Upper lobe of left lung (tissue), 6 donors: ENCODE results near the gene NEO1. TPM values are rescaled to one million over a fixed set of nuclear protein-coding genes. Genes with fewer than 3 reads are reported as not detected.
A peak's percentile ranks its signal among the peaks of the same experiment; 100 is the strongest.

Source experiments
- ATAC-seq, 2 donors: fragments of 200-7000 bp; cut with Tn5 transposase; one replicate each; pipeline ENCODE4 v1.9.1; 2022; ENCODE audit warnings: mild to moderate bottlenecking in 2 of 2, moderate library complexity in 2 of 2; ENCODE audit not compliant: low FRiP score in 2 of 2
- DNase-seq, 2 donors: peaks; one replicate each; pipeline ENCODE4 v3.0.0-alpha.2; 2019 to 2020
- H3K27ac ChIP-seq, 4 donors: fragments of 200-600 bp; sonication (generic); one replicate each; pipeline ENCODE4 v1.5.1; 2016 to 2019
- H3K27me3 ChIP-seq, 4 donors: fragments of 200-600 bp; sonication (generic); one replicate each; pipeline ENCODE4 v1.5.1; 2017 to 2019
- H3K36me3 ChIP-seq, 4 donors: fragments of 200-600 bp; sonication (generic); one replicate each; pipeline ENCODE4 v1.5.1; 2016 to 2019
- H3K4me1 ChIP-seq, 4 donors: fragments of 200-600 bp; sonication (generic); one replicate each; pipeline ENCODE4 v1.5.1; 2018 to 2019
- H3K4me3 ChIP-seq, 4 donors: fragments of 200-600 bp; sonication (generic); one replicate each; pipeline ENCODE4 v1.5.1; 2017 to 2019; ENCODE audit warnings: mild to moderate bottlenecking in 2 of 4, moderate library complexity in 1 of 4
- H3K9me3 ChIP-seq, 4 donors: fragments of 200-600 bp; sonication (generic); one replicate each; pipeline ENCODE4 v1.5.1; 2018 to 2019
- EP300 ChIP-seq, 4 donors: sonication (generic); formaldehyde crosslinking; IDR thresholded peaks; one replicate each; pipeline ENCODE4 v1.5.1; 2017; ENCODE audit warnings: antibody characterized with exemption in 4 of 4, control low read depth in 2 of 4
- POLR2A ChIP-seq, 4 donors: fragments of 450-650 bp; IDR thresholded peaks; one replicate each; pipeline ENCODE4 v1.5.1; 2016 to 2017; ENCODE audit warnings: antibody characterized with exemption in 4 of 4, mild to moderate bottlenecking in 2 of 4
- POLR2AphosphoS5 ChIP-seq, 2 donors: sonication (generic); formaldehyde crosslinking; IDR thresholded peaks; one replicate each; pipeline ENCODE4 v1.5.1; 2017; ENCODE audit warnings: antibody characterized with exemption in 2 of 2
- WGBS, 2 donors: methylation state at CpG; one replicate each; pipeline ENCODE4 v1.1.5; 2017 to 2018; 5-methylcytosine and 5-hydroxymethylcytosine counted together
- total RNA-seq, 6 donors: library from RNA; depleted of rRNA in 4 of 6; stranded (reverse); fragments of >200 nt in 4 of 6; gene quantifications; one replicate each; pipeline versions ENCODE4 v1.1.0 to v1.2.1, GENCODE V29; 2016 to 2021
- TF ChIP-seq, protein P1 (sequence below), 6 experiments: fragments of 450-650 bp in 4 of 6; fragments of 200-600 bp in 2 of 6; sonication (generic) in 2 of 6; IDR thresholded peaks; one replicate each; pipeline ENCODE4 v1.5.1; 2016 to 2019; ENCODE audit warnings: antibody characterized with exemption in 6 of 6
- donor health status: DM: no; HTN: no; CAD: no; lungs with moderate emphysema.
- donor health status: DM: no; HTN: yes; CAD: no; lungs with severe emphysema.

NEO1 gene
- total RNA-seq, 6 donors from 2014 or later, result 14.7 to 37.5 (median 28.2) TPM

DNA sequence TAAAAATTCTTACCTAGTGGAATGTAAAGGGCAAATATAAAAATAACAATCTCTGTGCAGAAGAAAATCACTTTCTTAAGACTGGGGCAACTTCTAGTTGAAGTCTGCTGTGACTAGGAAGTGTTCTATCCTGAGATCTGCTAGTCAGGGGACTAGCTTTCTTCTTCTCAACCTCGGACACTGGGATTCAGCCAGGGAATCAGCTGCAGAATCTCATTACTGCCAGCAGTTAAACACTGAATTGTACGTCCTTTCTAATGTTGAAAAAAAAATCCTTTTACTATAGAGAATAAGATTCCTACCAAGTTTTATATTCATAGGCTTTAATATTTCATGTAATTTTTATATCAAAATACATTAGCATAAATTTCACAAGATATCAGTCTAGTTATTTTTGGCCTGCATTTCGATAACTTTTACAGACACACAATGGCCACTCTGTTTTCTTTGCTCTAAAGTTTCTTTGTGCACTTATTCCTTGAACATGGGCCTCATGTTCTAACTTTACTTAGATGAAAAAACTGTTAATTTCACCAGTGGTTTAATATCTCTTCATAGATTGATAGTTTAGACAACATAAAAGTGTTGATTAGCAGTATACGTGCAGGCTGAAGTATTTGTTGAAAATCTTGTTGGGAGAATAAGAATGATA lies 2.6 kb upstream of the NEO1 start:
- peaks cover 0 to 3% (median 0%) of the 10 kb centered on the region in 4 donors for H3K27me3 ChIP-seq
- no peak overlapping the region for H3K27ac ChIP-seq
- DNase-seq (no peak), ATAC-seq (no peak)
- H3K4me3 ChIP-seq, result no peak overlapping the region
- no peaks in the 10 kb centered on the region for H3K9me3 ChIP-seq
- 58 to 65% methylated on average over 4 of the region's 4 CpGs for WGBS, 2 donors
- no peaks in the 10 kb centered on the region for H3K36me3 ChIP-seq
- TF ChIP-seq EP300 (IDR thresholded peaks at IDR 0.05), result no peak
- TF ChIP-seq POLR2A (IDR thresholded peaks at IDR 0.05), result no peak
- TF ChIP-seq, protein P1, sequence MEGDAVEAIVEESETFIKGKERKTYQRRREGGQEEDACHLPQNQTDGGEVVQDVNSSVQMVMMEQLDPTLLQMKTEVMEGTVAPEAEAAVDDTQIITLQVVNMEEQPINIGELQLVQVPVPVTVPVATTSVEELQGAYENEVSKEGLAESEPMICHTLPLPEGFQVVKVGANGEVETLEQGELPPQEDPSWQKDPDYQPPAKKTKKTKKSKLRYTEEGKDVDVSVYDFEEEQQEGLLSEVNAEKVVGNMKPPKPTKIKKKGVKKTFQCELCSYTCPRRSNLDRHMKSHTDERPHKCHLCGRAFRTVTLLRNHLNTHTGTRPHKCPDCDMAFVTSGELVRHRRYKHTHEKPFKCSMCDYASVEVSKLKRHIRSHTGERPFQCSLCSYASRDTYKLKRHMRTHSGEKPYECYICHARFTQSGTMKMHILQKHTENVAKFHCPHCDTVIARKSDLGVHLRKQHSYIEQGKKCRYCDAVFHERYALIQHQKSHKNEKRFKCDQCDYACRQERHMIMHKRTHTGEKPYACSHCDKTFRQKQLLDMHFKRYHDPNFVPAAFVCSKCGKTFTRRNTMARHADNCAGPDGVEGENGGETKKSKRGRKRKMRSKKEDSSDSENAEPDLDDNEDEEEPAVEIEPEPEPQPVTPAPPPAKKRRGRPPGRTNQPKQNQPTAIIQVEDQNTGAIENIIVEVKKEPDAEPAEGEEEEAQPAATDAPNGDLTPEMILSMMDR (IDR thresholded peaks at IDR 0.05), result no peak
- no peak for TF ChIP-seq POLR2AphosphoS5 (IDR thresholded peaks at IDR 0.05)
- H3K4me1 ChIP-seq, result peaks cover 2 to 33% (median 15%) of the 10 kb centered on the region in 4 donors

DNA sequence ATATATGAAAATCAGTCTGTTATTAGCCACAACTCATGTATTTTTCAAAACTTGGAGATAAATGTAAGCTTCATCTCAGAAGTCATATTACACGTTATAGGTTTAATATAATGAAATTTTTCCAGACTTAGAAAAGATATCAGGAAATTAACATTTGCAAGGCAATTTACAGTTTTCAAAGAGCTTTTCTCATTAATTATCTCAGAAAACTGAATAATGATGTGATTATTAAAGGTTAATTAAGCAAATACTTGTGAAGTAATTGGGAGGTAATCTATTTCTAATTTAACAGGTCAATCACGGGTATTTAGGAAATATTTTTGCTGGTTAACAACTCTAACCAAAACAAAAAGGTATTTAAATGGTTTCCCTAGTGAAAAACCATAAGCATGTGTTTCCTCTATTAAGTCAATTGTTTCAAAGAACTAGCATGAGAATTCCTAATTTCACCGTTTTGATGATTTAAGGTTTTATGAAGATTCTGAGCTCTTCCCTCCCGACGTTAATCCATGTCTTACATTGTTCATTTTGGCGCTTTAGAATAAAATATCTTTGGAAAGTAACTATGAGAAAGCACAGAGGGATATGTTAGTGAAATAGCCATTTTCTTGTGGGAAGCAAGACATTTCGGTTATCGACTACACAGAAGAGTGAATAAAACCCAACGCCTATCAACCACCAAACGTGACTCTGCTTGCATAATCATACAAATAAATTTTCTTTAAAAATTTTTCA lies 1.5 kb upstream of the NEO1 start:
- ATAC-seq (no peak), DNase-seq (no peak)
- H3K4me1 ChIP-seq, result peaks cover 2 to 34% (median 15%) of the 10 kb centered on the region in 4 donors
- WGBS, 2 donors, result 38% methylated on average over 10 of the region's 10 CpGs
- no peak for TF ChIP-seq EP300 (IDR thresholded peaks at IDR 0.05)
- TF ChIP-seq, protein P1 (IDR thresholded peaks at IDR 0.05), result no peak
- no peak for TF ChIP-seq POLR2AphosphoS5 (IDR thresholded peaks at IDR 0.05)
- TF ChIP-seq POLR2A (IDR thresholded peaks at IDR 0.05), result no peak
- H3K36me3 ChIP-seq, result no peaks in the 10 kb centered on the region
- H3K9me3 ChIP-seq, result no peaks in the 10 kb centered on the region
- H3K4me3 ChIP-seq, result peak overlapping the region in 3 of 4 donors; percentile 86 to 97 (median 92)
- peak overlapping the region in 3 of 4 donors; percentile 89 to 94 (median 90) for H3K27ac ChIP-seq
- peaks cover 0 to 3% (median 0%) of the 10 kb centered on the region in 4 donors for H3K27me3 ChIP-seq

DNA sequence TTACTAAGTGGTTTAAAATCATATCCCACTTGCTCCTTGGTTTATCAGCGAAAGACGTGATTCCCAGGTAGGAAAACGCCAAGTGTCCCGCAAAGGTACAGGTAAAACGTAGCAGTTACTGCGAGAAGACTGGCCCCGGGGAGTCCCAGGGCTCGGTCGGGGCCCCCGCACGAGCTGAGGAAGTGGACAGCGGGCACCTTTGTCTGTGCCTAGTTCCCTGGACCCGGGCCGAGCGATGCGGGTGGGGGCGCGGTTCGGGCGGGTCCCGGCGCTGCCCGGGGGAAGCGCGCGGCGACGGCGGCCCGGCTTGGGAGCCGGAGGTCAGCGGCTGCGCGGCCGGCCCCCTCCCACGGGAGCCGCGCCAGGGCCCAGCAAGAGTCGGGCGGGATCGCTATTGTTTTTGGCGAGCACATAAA lies 864 bp upstream of the NEO1 start:
- peak; percentile 60 to 93 for DNase-seq
- H3K27me3 ChIP-seq, result peaks cover 0 to 3% (median 0%) of the 10 kb centered on the region in 4 donors
- WGBS, 2 donors, result 0 to 1% methylated on average over 5 to 23 of the region's 42 CpGs
- H3K36me3 ChIP-seq, result no peaks in the 10 kb centered on the region
- ATAC-seq, result peak; percentile 34 to 58
- TF ChIP-seq POLR2A (IDR thresholded peaks at IDR 0.05) (no peak), EP300 (IDR thresholded peaks at IDR 0.05) (no peak), POLR2AphosphoS5 (IDR thresholded peaks at IDR 0.05) (no peak)
- TF ChIP-seq, protein P1 (IDR thresholded peaks at IDR 0.05), result no peak
- H3K9me3 ChIP-seq, result no peaks in the 10 kb centered on the region
- peak overlapping the region; percentile 51 to 97 (median 89) for H3K4me3 ChIP-seq
- H3K27ac ChIP-seq, result peak overlapping the region; percentile 88 to 94 (median 90)
- peaks cover 2 to 34% (median 15%) of the 10 kb centered on the region in 4 donors for H3K4me1 ChIP-seq

DNA sequence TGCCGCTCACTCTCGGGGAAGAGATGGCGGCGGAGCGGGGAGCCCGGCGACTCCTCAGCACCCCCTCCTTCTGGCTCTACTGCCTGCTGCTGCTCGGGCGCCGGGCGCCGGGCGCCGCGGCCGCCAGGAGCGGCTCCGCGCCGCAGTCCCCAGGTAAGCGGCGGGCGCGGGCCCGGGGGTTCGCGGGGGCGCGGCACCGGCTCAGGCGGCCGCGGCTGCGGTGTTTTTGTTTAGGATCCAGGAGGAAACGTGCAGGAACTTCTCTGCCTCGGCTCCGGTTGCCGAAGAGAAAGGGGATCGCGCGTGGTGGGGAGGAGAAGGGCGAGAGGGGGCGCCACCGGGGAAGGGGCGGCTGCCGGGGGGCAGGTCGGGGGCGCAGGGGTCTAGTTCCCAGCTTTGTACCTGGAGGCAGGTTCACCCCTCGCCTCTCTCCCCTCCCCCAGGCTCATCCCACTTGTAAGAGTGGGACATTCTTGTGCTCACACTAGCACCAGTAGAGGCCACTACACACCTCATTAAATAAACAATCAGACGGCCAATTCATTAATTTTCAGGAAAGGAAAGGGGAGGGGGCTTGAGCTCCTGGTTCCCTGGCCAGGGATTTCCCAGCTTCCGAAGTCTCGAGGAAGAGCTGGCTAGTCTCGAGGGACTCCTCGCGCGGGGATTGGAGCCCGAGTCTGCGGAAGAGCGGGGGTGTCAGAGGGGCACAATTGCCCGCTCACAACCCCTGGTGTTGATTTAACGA lies 562 bp downstream of the NEO1 start:
- peak overlapping the region; percentile 73 to 94 (median 82) for H3K27ac ChIP-seq
- WGBS, 2 donors, result 1 to 2% methylated on average over 11 to 30 of the region's 61 CpGs
- peak overlapping the region; percentile 86 to 97 (median 92) for H3K4me3 ChIP-seq
- H3K27me3 ChIP-seq, result peaks cover 0 to 3% (median 0%) of the 10 kb centered on the region in 4 donors
- TF ChIP-seq POLR2A (IDR thresholded peaks at IDR 0.05), result no peak
- TF ChIP-seq POLR2AphosphoS5 (IDR thresholded peaks at IDR 0.05), result peak in 1 of 2 donors; percentile 42
- TF ChIP-seq, protein P1 (IDR thresholded peaks at IDR 0.05), result peak in 1 of 6 experiments; percentile 9
- no peaks in the 10 kb centered on the region for H3K9me3 ChIP-seq
- peaks cover 2 to 34% (median 15%) of the 10 kb centered on the region in 4 donors for H3K4me1 ChIP-seq
- no peaks in the 10 kb centered on the region for H3K36me3 ChIP-seq
- peak; percentile 36 to 41 for DNase-seq
- ATAC-seq, result peak in 1 of 2 donors; percentile 10
